Measurements from ENCODE around the gene ZBTB18. TPM values are rescaled to one million over a fixed set of nuclear protein-coding genes. Genes with fewer than 3 reads are reported as not detected.
A peak's percentile ranks its signal among the peaks of the same experiment; 100 is the strongest.

ZBTB18 gene
- total RNA-seq, 2 experiments from 2014 or later: 11.0 to 11.7 TPM

GRCh38 chr1:244066954-244067716 is 16.1 kb downstream of the ZBTB18 start:
- Mint-ChIP-seq H3K4me1 (ENCODE audit: low read depth) (peaks cover 5% of the 10 kb centered on the region), H3K27me3 (ENCODE audit: low read depth) (peaks cover 2% of the 10 kb centered on the region), H3K27ac (no peak overlapping the region), H3K9me3 (ENCODE audit: insufficient read depth) (no peaks in the 10 kb centered on the region), H3K36me3 (ENCODE audit: low read depth) (no peaks in the 10 kb centered on the region), H3K4me3 (no peak overlapping the region)
- DNase-seq: no peak
- CTCF ChIA-PET: no interaction called here
- POLR2A ChIA-PET: no interaction called here
- ATAC-seq: no peak

GRCh38 chr1:244067893-244068292 is 16.8 kb downstream of the ZBTB18 start:
- Mint-ChIP-seq H3K4me1 (ENCODE audit: low read depth) (peaks cover 5% of the 10 kb centered on the region), H3K36me3 (ENCODE audit: low read depth) (no peaks in the 10 kb centered on the region), H3K27me3 (ENCODE audit: low read depth) (peaks cover 2% of the 10 kb centered on the region), H3K4me3 (no peak overlapping the region), H3K27ac (no peak overlapping the region), H3K9me3 (ENCODE audit: insufficient read depth) (no peaks in the 10 kb centered on the region)
- no peak for DNase-seq
- no peak for ATAC-seq
- ChIA-PET CTCF (no interaction called here), POLR2A (interaction anchor here (1.3 kb wide), 1 partner anchor 16 kb away, joined by 4 read pairs; no protein-coding TSS in a partner anchor)

DNA sequence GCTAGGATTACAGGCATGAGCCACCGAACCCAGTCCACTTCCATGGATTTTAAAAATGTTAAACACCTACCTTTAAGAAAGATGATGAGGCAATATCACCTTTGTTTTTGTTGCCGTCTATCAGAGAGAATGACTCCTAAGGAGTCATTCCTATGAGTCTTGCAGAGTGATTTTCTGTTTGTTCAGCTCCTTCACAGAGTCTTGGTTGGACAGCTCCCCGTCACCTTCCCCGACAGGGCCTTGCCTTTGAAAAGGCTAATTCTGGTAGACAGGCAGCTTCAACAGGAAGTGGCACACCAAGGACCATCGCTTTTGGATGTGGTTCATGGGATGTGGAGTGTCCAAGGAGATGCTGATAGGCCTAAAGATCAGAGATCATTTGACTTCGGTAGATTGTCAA is 17.5 kb downstream of the ZBTB18 start:
- DNase-seq (no peak), ATAC-seq (no peak)
- POLR2A ChIA-PET: interaction anchor here (1.3 kb wide), 1 partner anchor 16 kb away, joined by 4 read pairs; no protein-coding TSS in a partner anchor
- Mint-ChIP-seq H3K4me1 (ENCODE audit: low read depth) (peaks cover 5% of the 10 kb centered on the region), H3K9me3 (ENCODE audit: insufficient read depth) (no peaks in the 10 kb centered on the region), H3K4me3 (no peak overlapping the region), H3K27ac (no peak overlapping the region), H3K27me3 (ENCODE audit: low read depth) (peaks cover 2% of the 10 kb centered on the region), H3K36me3 (ENCODE audit: low read depth) (no peaks in the 10 kb centered on the region)
- CTCF ChIA-PET: no interaction called here

DNA sequence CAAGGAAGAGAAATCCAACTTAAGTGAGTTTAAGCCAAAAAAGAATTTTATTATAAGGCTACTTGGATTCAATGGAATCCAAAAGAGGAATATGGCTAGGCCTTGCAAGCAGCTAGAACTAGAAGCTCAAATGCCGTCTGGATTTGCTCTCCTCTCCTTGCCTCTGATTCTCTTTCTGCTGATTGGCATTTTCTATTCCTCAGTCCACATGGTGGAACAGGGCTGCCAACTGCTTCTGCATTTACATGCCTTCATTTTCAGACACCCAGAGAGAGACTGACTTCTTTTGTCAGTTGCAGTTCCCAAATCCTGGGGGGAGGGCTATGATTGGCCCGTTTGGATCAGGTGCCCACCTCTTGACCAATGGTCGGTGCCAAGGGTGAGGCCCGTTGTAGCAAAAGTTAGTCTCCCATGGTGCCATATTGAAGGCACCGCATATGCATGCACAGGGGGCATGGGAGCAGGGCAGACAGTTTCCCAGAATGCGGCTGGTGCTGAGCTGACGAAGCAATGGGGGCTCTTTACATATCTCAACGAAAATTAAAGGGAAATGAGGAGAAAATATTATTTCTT is 18.3 kb downstream of the ZBTB18 start:
- Mint-ChIP-seq H3K4me1 (ENCODE audit: low read depth) (peaks cover 12% of the 10 kb centered on the region), H3K4me3 (no peak overlapping the region), H3K27ac (no peak overlapping the region), H3K9me3 (ENCODE audit: insufficient read depth) (no peaks in the 10 kb centered on the region), H3K27me3 (ENCODE audit: low read depth) (peaks cover 7% of the 10 kb centered on the region), H3K36me3 (ENCODE audit: low read depth) (no peaks in the 10 kb centered on the region)
- no peak for DNase-seq
- ChIA-PET CTCF (no interaction called here), POLR2A (interaction anchor here (1.3 kb wide), 1 partner anchor 17 kb away, joined by 4 read pairs; no protein-coding TSS in a partner anchor)
- no peak for ATAC-seq

DNA sequence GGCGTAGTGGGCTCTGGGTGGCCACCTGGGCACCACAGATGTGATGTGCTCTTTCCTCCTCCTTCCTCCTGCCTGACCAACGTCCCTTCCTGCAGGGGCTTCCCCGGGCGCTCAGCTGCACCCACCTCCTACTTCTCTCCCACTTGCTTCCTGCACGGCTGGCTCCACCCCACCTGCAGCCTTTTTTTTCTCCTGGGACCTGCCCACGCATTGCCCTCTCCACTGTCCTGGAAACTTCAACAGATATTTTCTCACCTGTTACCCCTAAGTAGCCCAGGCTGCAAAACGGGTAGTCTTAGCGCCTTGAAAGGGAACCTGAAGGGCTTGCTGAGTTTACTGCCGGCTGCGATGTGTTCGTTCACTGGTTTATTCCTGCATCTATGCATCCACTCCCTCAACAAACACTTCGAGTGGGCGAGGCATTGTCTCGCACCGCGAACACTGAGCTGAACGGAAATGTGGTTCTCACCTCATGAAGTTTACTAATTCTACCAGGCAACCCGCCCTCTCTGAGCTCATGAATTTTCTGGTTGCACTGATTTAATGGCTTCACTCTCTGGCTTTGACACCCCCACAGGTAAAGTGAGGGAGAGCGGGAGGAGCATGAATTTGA is 23.6 kb downstream of the ZBTB18 start:
- peaks cover 13% of the 10 kb centered on the region for H3K27me3 Mint-ChIP-seq (ENCODE audit: low read depth)
- H3K36me3 Mint-ChIP-seq (ENCODE audit: low read depth): no peaks in the 10 kb centered on the region
- ChIA-PET POLR2A (interaction anchor here (0.7 to 0.9 kb wide), 4 partner anchors 15 to 27 kb away, joined by 3 to 7 read pairs (median 6); no protein-coding TSS in a partner anchor), CTCF (interaction anchor here (1.6 to 2.0 kb wide), 2 partner anchors 14 to 198 kb away, joined by 5 read pairs; no protein-coding TSS in a partner anchor)
- ATAC-seq (peak; percentile 94), DNase-seq (peak; percentile 71)
- peak overlapping the region; percentile 48 for H3K27ac Mint-ChIP-seq
- peak overlapping the region; percentile 58 for H3K4me3 Mint-ChIP-seq
- H3K9me3 Mint-ChIP-seq (ENCODE audit: insufficient read depth): no peaks in the 10 kb centered on the region
- peaks cover 22% of the 10 kb centered on the region for H3K4me1 Mint-ChIP-seq (ENCODE audit: low read depth)

GRCh38 chr1:244075247-244075722 is 24.2 kb downstream of the ZBTB18 start:
- ATAC-seq: no peak
- Mint-ChIP-seq H3K27me3 (ENCODE audit: low read depth) (peaks cover 13% of the 10 kb centered on the region), H3K4me3 (peak overlapping the region; percentile 58), H3K36me3 (ENCODE audit: low read depth) (no peaks in the 10 kb centered on the region), H3K4me1 (ENCODE audit: low read depth) (peaks cover 22% of the 10 kb centered on the region), H3K9me3 (ENCODE audit: insufficient read depth) (no peaks in the 10 kb centered on the region), H3K27ac (peak overlapping the region; percentile 48)
- DNase-seq: no peak
- ChIA-PET POLR2A (interaction anchor here (0.6 to 0.9 kb wide), 5 partner anchors 15 to 555 kb away, joined by 3 to 7 read pairs (median 5); no protein-coding TSS in a partner anchor), CTCF (interaction anchor here (1.6 to 2.0 kb wide), 2 partner anchors 14 to 198 kb away, joined by 5 read pairs; no protein-coding TSS in a partner anchor)

DNA sequence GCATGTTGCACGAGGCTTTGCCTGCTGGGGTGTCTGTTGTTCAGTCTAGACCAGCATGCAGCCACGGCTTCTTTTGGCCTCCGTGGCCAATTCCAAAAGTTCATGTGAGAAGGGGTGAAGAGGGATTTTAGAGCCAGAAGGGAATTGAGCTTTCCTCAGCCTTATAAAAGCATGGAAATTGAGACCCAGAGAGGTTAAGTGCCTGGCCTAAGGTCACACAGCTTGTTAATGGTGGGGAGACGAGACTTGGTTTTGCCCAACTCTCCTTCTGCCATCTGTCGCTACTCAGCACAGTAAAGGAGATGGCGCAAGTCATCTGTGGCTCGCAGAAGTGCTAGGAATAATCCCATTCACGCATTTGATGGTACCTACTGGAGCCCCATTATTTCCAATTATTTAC is 25.7 kb downstream of the ZBTB18 start:
- peaks cover 15% of the 10 kb centered on the region for H3K27me3 Mint-ChIP-seq (ENCODE audit: low read depth)
- no peak overlapping the region for H3K4me3 Mint-ChIP-seq
- POLR2A ChIA-PET: no interaction called here
- no peaks in the 10 kb centered on the region for H3K9me3 Mint-ChIP-seq (ENCODE audit: insufficient read depth)
- no peaks in the 10 kb centered on the region for H3K36me3 Mint-ChIP-seq (ENCODE audit: low read depth)
- no peak for ATAC-seq
- CTCF ChIA-PET: interaction anchor here (2.0 kb wide), 1 partner anchor 196 kb away, joined by 5 read pairs; no protein-coding TSS in a partner anchor
- DNase-seq: no peak
- H3K4me1 Mint-ChIP-seq (ENCODE audit: low read depth): peaks cover 22% of the 10 kb centered on the region
- H3K27ac Mint-ChIP-seq: no peak overlapping the region

- DNase-seq (no peak), ATAC-seq (no peak)
- Mint-ChIP-seq H3K27me3 (ENCODE audit: low read depth) (peaks cover 17% of the 10 kb centered on the region), H3K36me3 (ENCODE audit: low read depth) (no peaks in the 10 kb centered on the region), H3K9me3 (ENCODE audit: insufficient read depth) (no peaks in the 10 kb centered on the region), H3K27ac (no peak overlapping the region), H3K4me1 (ENCODE audit: low read depth) (peaks cover 22% of the 10 kb centered on the region), H3K4me3 (no peak overlapping the region)
- CTCF ChIA-PET: no interaction called here
- POLR2A ChIA-PET: no interaction called here
Observed at GRCh38 chr1:244077473-244078220, 26.6 kb downstream of the ZBTB18 start.

GRCh38 chr1:244080343-244080929 is 29.4 kb downstream of the ZBTB18 start:
- Mint-ChIP-seq H3K4me1 (ENCODE audit: low read depth) (peaks cover 4% of the 10 kb centered on the region), H3K4me3 (no peak overlapping the region), H3K27me3 (ENCODE audit: low read depth) (peaks cover 16% of the 10 kb centered on the region), H3K9me3 (ENCODE audit: insufficient read depth) (no peaks in the 10 kb centered on the region), H3K36me3 (ENCODE audit: low read depth) (no peaks in the 10 kb centered on the region), H3K27ac (no peak overlapping the region)
- CTCF ChIA-PET: no interaction called here
- POLR2A ChIA-PET: no interaction called here
- no peak for ATAC-seq
- no peak for DNase-seq

GRCh38 chr1:244082969-244083368 is 31.9 kb downstream of the ZBTB18 start:
- no peaks in the 10 kb centered on the region for H3K4me1 Mint-ChIP-seq (ENCODE audit: low read depth)
- CTCF ChIA-PET: no interaction called here

GRCh38 chr1:244083383-244083943 is 32.4 kb downstream of the ZBTB18 start:
- DNase-seq: no peak
- H3K4me1 Mint-ChIP-seq (ENCODE audit: low read depth): no peaks in the 10 kb centered on the region
- CTCF ChIA-PET: no interaction called here
- H3K36me3 Mint-ChIP-seq (ENCODE audit: low read depth): no peaks in the 10 kb centered on the region
- H3K27me3 Mint-ChIP-seq (ENCODE audit: low read depth): peaks cover 13% of the 10 kb centered on the region
- ATAC-seq: no peak
- POLR2A ChIA-PET: no interaction called here
- H3K4me3 Mint-ChIP-seq: no peak overlapping the region
- no peak overlapping the region for H3K27ac Mint-ChIP-seq
- no peaks in the 10 kb centered on the region for H3K9me3 Mint-ChIP-seq (ENCODE audit: insufficient read depth)

More at GRCh38 chr1:244082969-244083368, 31.9 kb downstream of the ZBTB18 start:
- ATAC-seq (no peak), DNase-seq (no peak)
- Mint-ChIP-seq H3K36me3 (ENCODE audit: low read depth) (no peaks in the 10 kb centered on the region), H3K27me3 (ENCODE audit: low read depth) (peaks cover 13% of the 10 kb centered on the region), H3K9me3 (ENCODE audit: insufficient read depth) (no peaks in the 10 kb centered on the region), H3K27ac (no peak overlapping the region), H3K4me3 (no peak overlapping the region)
- POLR2A ChIA-PET: no interaction called here
